Ishikawa (cell line): ENCODE results near the gene RBKS.

Experiments used
- CEBPB ChIP-seq: IDR thresholded peaks from 2 replicates; pipeline ENCODE4 v1.6.1; 2012
- CREB1 ChIP-seq: IDR thresholded peaks from 2 replicates; pipeline ENCODE4 v1.6.1; 2012; ENCODE audit warnings: low read depth
- EGR1 ChIP-seq: IDR thresholded peaks from 2 replicates; pipeline ENCODE4 v1.6.1; 2012
- EP300 ChIP-seq: IDR thresholded peaks from 2 replicates; pipeline ENCODE4 v1.6.1; 2012; ENCODE audit warnings: borderline replicate concordance
- FOXM1 ChIP-seq: IDR thresholded peaks from 2 replicates; pipeline ENCODE4 v1.6.1; 2012; ENCODE audit warnings: low read depth, borderline replicate concordance
- NFIC ChIP-seq: IDR thresholded peaks from 2 replicates; pipeline ENCODE4 v1.6.1; 2012
- RAD21 ChIP-seq: IDR thresholded peaks from 2 replicates; pipeline ENCODE4 v1.6.1; 2012; ENCODE audit warnings: low read depth
- TAF1 ChIP-seq: IDR thresholded peaks from 2 replicates; pipeline ENCODE4 v1.6.1; 2012; ENCODE audit warnings: low read depth, mild to moderate bottlenecking
- TCF12 ChIP-seq: IDR thresholded peaks from 2 replicates; pipeline ENCODE4 v1.6.1; 2012; ENCODE audit warnings: low read depth
- TEAD4 ChIP-seq: IDR thresholded peaks from 2 replicates; pipeline ENCODE4 v1.6.1; 2012
- YY1 ChIP-seq: IDR thresholded peaks from 2 replicates; pipeline ENCODE4 v1.6.1; 2012; ENCODE audit warnings: low read depth
- ZBTB7A ChIP-seq: IDR thresholded peaks from 2 replicates; pipeline ENCODE4 v1.6.1; 2012; ENCODE audit warnings: low read depth
- TF ChIP-seq, protein P1 (sequence below): IDR thresholded peaks from 2 replicates; pipeline ENCODE4 v1.6.1; 2012; ENCODE audit warnings: low read depth, mild to moderate bottlenecking
- TF ChIP-seq, protein P2 (sequence below): IDR thresholded peaks from 2 replicates; pipeline ENCODE4 v1.6.1; 2012
- TF ChIP-seq, protein P3 (sequence below): IDR thresholded peaks from 2 replicates; pipeline ENCODE4 v1.6.1; 2012

RBKS gene

DNA sequence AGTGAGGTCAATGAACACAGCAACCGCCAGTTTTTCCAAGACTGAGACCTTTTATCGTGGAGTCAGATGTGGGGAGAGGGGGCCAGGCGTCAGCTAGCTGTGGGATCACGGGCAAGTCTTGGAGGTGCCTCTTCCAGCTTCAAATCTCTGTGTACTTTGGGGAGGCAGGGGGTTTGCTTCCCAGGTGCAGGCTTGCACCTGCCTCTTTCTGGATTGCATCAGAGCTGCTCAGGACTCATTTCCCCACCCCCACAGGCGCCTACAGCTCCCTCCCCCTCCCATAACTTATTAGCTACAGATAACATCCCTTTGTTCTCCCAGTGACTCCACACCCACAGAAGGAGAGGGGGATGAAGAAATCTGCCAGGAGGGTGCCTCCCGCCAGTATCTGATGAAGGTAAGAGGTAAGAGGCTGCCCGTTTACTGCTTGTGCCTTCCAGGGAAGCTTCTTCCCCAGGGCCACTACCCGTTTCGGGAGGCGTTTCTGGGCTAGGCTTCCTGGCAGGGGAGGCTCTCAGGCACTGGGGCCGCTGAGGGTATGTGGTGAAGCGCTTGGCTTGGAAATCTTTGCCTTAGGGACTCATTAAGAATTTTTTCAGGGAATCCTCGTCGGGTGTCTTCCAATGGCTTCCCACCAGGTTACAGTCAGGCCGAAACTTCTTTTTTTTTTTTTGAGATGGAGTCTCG, 137.5 kb downstream of the RBKS start:
- TF ChIP-seq ZBTB7A (no peak), FOXM1 (no peak), NFIC (no peak), YY1 (no peak), CEBPB (no peak), RAD21 (no peak), TAF1 (no peak), TEAD4 (no peak), EP300 (no peak), TCF12 (no peak), EGR1 (no peak), CREB1 (no peak)
- TF ChIP-seq, protein P1, sequence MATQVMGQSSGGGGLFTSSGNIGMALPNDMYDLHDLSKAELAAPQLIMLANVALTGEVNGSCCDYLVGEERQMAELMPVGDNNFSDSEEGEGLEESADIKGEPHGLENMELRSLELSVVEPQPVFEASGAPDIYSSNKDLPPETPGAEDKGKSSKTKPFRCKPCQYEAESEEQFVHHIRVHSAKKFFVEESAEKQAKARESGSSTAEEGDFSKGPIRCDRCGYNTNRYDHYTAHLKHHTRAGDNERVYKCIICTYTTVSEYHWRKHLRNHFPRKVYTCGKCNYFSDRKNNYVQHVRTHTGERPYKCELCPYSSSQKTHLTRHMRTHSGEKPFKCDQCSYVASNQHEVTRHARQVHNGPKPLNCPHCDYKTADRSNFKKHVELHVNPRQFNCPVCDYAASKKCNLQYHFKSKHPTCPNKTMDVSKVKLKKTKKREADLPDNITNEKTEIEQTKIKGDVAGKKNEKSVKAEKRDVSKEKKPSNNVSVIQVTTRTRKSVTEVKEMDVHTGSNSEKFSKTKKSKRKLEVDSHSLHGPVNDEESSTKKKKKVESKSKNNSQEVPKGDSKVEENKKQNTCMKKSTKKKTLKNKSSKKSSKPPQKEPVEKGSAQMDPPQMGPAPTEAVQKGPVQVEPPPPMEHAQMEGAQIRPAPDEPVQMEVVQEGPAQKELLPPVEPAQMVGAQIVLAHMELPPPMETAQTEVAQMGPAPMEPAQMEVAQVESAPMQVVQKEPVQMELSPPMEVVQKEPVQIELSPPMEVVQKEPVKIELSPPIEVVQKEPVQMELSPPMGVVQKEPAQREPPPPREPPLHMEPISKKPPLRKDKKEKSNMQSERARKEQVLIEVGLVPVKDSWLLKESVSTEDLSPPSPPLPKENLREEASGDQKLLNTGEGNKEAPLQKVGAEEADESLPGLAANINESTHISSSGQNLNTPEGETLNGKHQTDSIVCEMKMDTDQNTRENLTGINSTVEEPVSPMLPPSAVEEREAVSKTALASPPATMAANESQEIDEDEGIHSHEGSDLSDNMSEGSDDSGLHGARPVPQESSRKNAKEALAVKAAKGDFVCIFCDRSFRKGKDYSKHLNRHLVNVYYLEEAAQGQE: no peak
- TF ChIP-seq, protein P2, sequence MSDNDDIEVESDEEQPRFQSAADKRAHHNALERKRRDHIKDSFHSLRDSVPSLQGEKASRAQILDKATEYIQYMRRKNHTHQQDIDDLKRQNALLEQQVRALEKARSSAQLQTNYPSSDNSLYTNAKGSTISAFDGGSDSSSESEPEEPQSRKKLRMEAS: no peak
- TF ChIP-seq, protein P3, sequence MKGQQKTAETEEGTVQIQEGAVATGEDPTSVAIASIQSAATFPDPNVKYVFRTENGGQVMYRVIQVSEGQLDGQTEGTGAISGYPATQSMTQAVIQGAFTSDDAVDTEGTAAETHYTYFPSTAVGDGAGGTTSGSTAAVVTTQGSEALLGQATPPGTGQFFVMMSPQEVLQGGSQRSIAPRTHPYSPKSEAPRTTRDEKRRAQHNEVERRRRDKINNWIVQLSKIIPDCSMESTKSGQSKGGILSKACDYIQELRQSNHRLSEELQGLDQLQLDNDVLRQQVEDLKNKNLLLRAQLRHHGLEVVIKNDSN: no peak

DNA sequence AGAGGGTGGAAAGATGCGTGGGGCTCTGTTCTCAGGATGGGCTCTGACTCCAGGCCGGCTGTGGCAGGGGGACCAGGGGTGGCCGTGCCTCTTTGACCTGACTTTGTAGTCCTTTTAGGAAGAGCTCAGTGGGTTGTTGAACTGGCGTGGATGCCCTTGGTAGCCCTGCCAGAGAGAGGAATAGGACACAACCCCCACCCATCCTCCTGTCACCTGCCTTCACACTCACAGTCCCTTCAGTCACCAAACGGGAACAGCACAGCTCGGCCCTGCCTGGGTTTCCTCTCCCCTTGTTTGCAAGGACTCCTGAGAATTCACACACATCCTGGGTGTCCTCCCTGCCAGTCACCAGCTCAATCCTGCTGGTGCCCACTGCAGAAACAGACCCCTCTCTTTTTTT, 138.8 kb downstream of the RBKS start:
- TF ChIP-seq TEAD4 (no peak), TCF12 (no peak), FOXM1 (no peak), CREB1 (no peak), EP300 (no peak)
- TF ChIP-seq, protein P1: no peak

DNA sequence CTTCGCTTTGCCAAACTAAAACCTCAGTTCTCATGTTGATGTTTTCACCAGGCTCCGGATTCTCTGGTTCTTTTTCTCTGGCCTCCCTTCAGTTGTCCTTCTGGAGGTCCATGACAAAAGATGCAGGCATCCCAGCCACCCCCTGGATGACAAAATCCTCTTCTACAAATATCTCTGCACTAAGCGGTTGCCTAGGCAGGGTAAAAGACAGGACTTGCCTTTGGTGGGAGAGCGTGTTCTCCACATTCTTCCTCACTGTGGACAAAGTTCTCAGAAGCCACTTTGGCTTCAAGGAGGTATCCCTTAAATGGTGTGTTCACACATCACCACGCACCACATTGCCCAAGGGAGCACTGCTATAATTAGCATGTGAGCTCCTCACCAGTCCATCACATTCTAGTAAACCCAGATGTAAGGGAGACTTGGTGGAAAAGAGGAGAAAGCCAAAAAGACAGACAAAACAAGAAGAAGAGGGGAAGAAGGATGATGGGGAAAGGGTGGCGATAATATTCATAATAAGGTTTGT, 142.3 kb downstream of the RBKS start:
- TF ChIP-seq TCF12 (no peak), EGR1 (no peak), RAD21 (no peak), YY1 (no peak), NFIC (no peak), CEBPB (no peak), FOXM1 (no peak), EP300 (no peak), ZBTB7A (no peak), CREB1 (no peak), TAF1 (no peak), TEAD4 (no peak)
- TF ChIP-seq, protein P2: no peak
- TF ChIP-seq, protein P3: no peak
- TF ChIP-seq, protein P1: no peak

DNA sequence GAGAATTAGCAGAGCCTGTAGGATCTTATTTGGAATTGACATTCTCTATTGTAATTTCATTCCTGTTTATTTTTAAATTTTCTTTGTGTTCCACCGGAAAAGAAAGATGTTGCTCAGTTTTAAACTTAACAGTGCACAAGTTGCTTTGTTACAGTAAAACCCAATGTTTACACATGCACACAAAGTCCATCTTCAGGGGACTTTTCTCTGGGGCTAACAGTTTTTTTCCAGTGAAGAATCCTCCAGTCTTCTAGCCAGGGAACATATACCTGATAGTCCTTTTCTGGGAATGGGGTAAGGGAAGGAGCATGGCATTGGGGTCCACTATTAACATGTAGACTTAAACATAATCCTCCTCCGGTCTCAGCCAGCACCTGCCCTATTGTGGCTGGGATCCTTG, 143.9 kb downstream of the RBKS start:
- TF ChIP-seq ZBTB7A (no peak), YY1 (no peak), NFIC (no peak), CREB1 (no peak), TAF1 (no peak), RAD21 (no peak), FOXM1 (no peak), TCF12 (no peak), EP300 (no peak)
- TF ChIP-seq, protein P1: no peak
- TF ChIP-seq, protein P3: no peak
- TF ChIP-seq, protein P2: no peak
